Type B pancreatic cell (in vitro differentiated cells): ENCODE data around the gene CPB1. TPM values are rescaled to one million over a fixed set of nuclear protein-coding genes. Genes with fewer than 3 reads are reported as not detected.

Experiments
- DNase-seq: peaks from one replicate; pipeline ENCODE4 v3.0.0; 2021; ENCODE audit warnings: mixed read lengths; ENCODE audit not compliant: unreplicated experiment; ENCODE audit errors: extremely low spot score
- H3K27ac Mint-ChIP-seq: 2 replicates; pipeline ENCODE4 v1.8.0; 2021; ENCODE audit warnings: mild to moderate bottlenecking, mixed read lengths
- H3K27me3 Mint-ChIP-seq: 2 replicates; pipeline ENCODE4 v1.8.0; 2021; ENCODE audit warnings: mixed read lengths
- H3K36me3 Mint-ChIP-seq: 2 replicates; pipeline ENCODE4 v1.8.0; 2021; ENCODE audit warnings: mixed read lengths
- H3K4me1 Mint-ChIP-seq: one replicate; pipeline ENCODE4 v1.8.0; 2021; ENCODE audit warnings: mixed read lengths; ENCODE audit not compliant: unreplicated experiment
- H3K4me3 Mint-ChIP-seq: 2 replicates; pipeline ENCODE4 v1.8.0; 2021; ENCODE audit warnings: mild to moderate bottlenecking, mixed read lengths
- H3K9me3 Mint-ChIP-seq: 2 replicates; pipeline ENCODE4 v1.8.0; 2021; ENCODE audit warnings: mixed read lengths
- CTCF ChIP-seq: fragments of 200-600 bp; sonication (generic); conservative IDR thresholded peaks from 2 replicates; pipeline ENCODE4 v1.5.0; 2021; ENCODE audit warnings: antibody characterized with exemption, mild to moderate bottlenecking
- total RNA-seq: library from RNA; stranded (reverse); gene quantifications from 2 replicates; pipeline ENCODE4 v1.2.1, GENCODE V29; 2021; ENCODE audit warnings: low replicate concordance

The CPB1 gene
- total RNA-seq, 1 donor from 2014 or later, result 0.56 TPM

DNA sequence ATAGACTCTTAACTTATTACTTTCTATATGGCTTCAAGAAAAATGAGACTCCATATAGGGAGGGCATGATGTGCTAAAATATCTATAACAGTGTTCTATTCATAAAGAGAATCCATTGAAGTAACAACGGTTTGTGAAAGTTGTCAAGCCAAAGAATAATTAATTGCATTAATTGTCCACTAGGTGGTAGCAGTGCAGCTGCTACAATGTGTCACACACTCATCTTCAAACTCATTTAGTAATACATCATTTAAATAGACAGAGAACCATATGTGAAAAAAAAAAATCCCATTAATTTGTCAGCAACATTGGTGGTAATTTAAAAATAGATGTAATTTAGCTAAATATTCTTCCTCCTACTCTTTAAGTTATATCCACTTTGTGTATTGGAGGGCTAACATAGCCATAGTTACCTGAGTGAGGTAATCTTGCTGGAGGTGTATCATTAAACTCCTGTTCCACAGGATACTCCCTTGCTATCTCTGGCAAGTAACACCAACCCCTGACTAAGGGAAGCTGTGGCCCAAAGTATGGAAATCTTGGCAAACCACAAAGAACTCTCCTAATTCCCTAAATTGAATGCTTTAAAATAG, 33.8 kb downstream of the CPB1 start:
- Mint-ChIP-seq H3K36me3 (no peaks in the 10 kb centered on the region), H3K4me3 (no peak overlapping the region), H3K27me3 (peaks cover 5% of the 10 kb centered on the region), H3K9me3 (no peaks in the 10 kb centered on the region), H3K27ac (no peak overlapping the region), H3K4me1 (no peaks in the 10 kb centered on the region)
- TF ChIP-seq CTCF, result peak; percentile 85
- DNase-seq, result no peak

GRCh38 chr3:148863297-148863696, 35.7 kb downstream of the CPB1 start:
- H3K4me3 Mint-ChIP-seq, result no peak overlapping the region
- no peaks in the 10 kb centered on the region for H3K36me3 Mint-ChIP-seq
- no peak for DNase-seq
- peaks cover 5% of the 10 kb centered on the region for H3K9me3 Mint-ChIP-seq
- H3K27me3 Mint-ChIP-seq, result peaks cover 8% of the 10 kb centered on the region
- no peaks in the 10 kb centered on the region for H3K4me1 Mint-ChIP-seq
- TF ChIP-seq CTCF, result no peak
- no peak overlapping the region for H3K27ac Mint-ChIP-seq

GRCh38 chr3:148863814-148864213, 36.2 kb downstream of the CPB1 start:
- Mint-ChIP-seq H3K27me3 (peaks cover 8% of the 10 kb centered on the region), H3K4me3 (no peak overlapping the region), H3K9me3 (peaks cover 5% of the 10 kb centered on the region), H3K27ac (no peak overlapping the region), H3K4me1 (no peaks in the 10 kb centered on the region), H3K36me3 (no peaks in the 10 kb centered on the region)
- no peak for TF ChIP-seq CTCF
- no peak for DNase-seq

GRCh38 chr3:148865049-148865448, 37.4 kb downstream of the CPB1 start, which contains the start of gene CPA3:
CPA3 (plus strand) TSS chr3:148865296; CDS start chr3:148865308, 12 bp downstream.
- no peak for TF ChIP-seq CTCF
- peaks cover 8% of the 10 kb centered on the region for H3K27me3 Mint-ChIP-seq
- H3K9me3 Mint-ChIP-seq, result peaks cover 5% of the 10 kb centered on the region
- H3K27ac Mint-ChIP-seq, result no peak within 1 kb of the TSS
- H3K36me3 Mint-ChIP-seq, result no peaks in the 10 kb centered on the region
- no peak within 1 kb of the TSS for H3K4me3 Mint-ChIP-seq
- no peak for DNase-seq
- H3K4me1 Mint-ChIP-seq, result no peaks in the 10 kb centered on the region

DNA sequence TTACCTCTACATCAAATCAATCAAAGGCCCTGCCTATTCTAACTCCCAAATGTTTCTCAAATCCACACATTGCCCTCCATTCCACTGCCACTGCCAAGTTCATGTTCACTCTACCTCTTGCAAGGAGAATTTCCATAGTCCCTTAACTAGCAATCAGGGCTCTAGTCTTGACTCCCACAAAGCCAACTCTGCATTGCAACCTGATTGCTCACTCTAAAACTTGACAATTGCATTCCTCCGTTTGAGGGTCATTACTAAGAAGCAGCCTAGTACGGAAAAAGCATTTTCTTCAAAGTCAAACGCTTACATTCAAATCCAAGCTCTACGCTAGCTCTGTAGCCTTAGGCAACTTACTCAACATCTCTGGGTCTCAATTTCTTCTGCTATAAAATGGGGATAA, 38.6 kb downstream of the CPB1 start:
- DNase-seq, result no peak
- Mint-ChIP-seq H3K4me1 (no peaks in the 10 kb centered on the region), H3K4me3 (no peak overlapping the region), H3K36me3 (no peaks in the 10 kb centered on the region), H3K27me3 (peaks cover 8% of the 10 kb centered on the region), H3K9me3 (peaks cover 5% of the 10 kb centered on the region), H3K27ac (no peak overlapping the region)
- no peak for TF ChIP-seq CTCF
